NB4 (cell line): Measurements from ENCODE around the gene HIVEP2.

Source experiments
- CTCF ChIP-seq: IDR thresholded peaks from one replicate; pipeline ENCODE4 v1.5.1; 2012; ENCODE audit warnings: low read depth, low read length
- POLR2A ChIP-seq: IDR thresholded peaks from 2 replicates; pipeline ENCODE4 v1.6.1; 2011; ENCODE audit warnings: mild to moderate bottlenecking; ENCODE audit not compliant: insufficient read length; ENCODE audit errors: extremely low read depth

GRCh38 chr6:142935553-142936517 is 9.1 kb downstream of the HIVEP2 start:
- TF ChIP-seq CTCF (no peak), POLR2A (no peak)
